Pons (tissue), 1 donor: ENCODE data around the gene CACNG5.

ENCODE experiments used
- DNase-seq: peaks from one replicate; pipeline ENCODE4 v3.0.0-alpha.2; 2016; ENCODE audit warnings: low spot score

The CACNG5 gene

DNA sequence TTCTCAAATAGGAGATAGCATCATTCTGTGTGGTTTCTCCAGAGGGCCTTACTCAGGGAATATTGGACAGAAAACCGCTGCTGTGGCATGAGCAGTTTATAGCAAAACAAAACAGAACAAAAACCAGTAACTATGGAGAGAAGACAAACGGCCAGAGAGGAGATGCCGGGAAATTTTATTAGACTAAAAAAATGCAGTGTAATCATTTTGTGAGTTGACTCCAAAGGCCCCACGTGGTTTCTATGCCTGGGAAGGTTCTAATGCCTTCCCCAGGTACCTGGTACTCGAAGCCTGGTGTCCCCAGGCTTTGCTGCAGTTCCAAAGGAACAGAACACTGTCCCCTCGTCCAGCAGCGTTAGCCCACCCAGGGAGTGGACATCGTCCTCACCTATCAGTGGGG is 12.9 kb upstream of the CACNG5 start:
- no peak for DNase-seq

DNA sequence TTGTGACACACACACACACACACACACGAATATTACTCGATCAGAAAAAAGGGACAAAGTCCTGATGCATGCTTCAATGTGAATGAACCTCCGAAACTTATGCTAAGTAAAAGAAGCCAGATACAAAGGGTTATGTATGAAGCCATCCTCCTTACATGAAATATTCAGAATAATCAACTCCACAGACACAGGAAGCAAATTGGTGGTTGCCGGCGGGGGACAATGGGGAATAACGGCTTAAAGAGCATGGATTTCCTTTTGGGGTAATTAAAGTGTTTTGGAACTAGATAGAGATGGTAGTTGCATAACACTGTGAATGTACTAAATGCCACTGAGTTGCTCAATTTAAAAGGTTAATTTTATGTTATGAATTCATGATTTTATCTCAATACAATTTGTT is 8.1 kb upstream of the CACNG5 start:
- no peak for DNase-seq

DNA sequence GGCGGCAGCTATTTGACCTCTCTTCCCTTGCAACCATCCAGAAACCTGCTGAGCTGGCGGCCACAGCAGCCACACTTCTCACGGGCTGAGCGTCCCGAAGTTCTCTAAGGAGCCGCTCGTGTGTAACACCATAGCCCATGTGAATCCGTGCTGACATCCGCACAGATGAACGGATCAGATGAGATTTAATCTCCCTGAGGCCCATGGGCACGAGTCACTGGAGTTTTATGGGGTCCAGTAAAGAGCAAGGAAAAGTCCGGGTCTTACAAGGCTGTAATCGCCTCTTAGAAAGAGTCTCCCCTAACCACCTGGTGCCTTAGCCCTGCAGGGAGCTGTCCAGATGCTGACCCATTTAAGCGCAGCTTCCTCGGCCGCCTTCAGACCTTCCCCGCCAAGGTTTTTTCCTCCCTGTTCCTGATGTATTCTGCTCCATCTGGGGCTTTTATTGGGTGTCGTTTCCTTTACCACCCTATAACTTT is 5.5 kb upstream of the CACNG5 start:
- DNase-seq: no peak

GRCh38 chr17:66829883-66830282 is 5.0 kb upstream of the CACNG5 start:
- DNase-seq: no peak

- DNase-seq: no peak
Observed at GRCh38 chr17:66830451-66830850, 4.5 kb upstream of the CACNG5 start.

- DNase-seq: no peak
Observed at GRCh38 chr17:66831383-66832210, 3.3 kb upstream of the CACNG5 start.

GRCh38 chr17:66833201-66833600 is 1.7 kb upstream of the CACNG5 start:
- no peak for DNase-seq

DNA sequence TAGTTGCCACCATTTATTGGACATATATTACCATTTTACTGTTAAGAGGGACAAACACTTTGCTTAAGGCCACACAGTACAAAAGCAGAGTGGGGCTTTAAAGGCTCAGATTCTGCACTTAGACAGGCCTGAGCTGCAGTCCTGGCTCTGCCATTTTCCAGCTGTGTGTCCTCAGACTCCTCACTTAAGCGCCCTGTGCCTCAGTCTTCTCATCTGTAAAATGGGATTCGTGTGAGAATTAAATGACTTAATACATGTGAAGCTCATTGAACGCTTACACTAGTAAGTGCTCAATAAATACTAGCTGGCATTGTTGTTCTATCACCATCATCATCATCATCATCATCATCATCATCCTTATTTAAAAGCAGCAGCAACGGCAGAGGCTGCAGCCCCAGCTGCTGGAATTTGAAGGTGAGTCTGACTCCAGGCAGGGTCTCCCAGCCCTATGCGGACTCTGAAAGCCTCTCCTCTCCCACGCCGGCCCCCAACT is 445 bp upstream of the CACNG5 start:
- no peak for DNase-seq

DNA sequence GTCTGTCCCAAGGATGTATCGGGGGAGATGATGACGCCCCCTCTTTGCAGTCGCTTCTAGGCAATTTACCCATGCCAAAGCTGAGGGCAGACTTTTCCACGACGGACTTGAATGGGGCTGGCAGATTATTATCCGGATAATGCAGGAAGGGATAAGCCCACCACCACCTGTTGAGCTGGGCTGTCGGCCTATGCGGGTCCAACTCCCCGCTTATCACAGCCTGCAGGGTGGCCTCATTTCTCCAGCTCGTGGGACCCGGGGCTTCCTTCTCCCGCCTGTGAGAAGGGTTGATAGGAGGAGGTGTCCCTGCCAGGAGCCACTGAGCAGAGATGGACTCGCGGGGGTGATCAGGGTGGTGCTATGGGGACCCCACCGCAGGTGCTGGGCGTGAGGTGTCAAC is 559 bp downstream of the CACNG5 start:
- no peak for DNase-seq

DNA sequence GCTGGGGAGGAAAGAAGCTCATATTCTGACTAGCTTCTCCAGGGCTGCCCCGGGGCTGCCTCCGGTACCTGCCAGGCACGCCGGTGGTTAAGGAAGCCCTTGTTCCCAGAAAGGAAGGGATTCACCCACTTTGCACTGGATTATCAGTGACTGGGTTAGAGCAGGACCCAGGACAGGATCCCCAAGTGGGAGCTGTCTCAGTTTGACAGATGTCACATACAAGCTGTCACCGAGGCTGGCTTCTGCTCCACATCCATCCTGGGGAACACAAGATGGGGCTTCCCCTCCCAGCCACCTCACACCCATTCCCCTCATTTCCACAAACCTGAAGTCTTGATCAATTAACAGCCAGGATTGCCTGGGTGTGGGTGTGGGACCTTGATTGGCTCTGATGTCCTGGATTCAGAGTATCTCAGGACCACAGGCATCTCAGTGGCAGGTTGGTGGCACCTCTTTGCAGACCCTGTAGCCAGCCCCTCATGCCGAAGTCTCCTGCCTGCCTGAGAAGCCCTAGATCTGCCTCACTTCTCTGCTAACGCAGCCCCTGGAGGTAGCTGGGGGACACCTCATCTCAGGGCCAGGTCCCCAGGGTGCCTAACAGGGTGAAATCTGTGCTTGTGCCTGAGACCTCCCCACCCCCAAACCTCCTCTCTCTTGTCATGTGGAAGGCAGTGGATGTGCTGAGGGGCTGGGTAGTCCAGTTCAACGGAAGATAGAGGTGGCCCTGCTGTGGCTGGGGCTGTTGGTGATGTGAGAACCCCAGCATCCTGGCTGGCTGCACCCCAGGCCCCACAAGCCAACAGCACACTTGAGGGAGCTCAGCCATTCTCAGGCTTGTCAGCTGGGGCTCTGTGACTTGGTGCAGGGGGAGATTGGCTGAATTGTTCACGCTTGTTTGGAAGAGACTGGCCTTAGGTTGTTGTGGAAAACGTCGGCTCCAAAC is 1.4 kb downstream of the CACNG5 start:
- DNase-seq: no peak

DNA sequence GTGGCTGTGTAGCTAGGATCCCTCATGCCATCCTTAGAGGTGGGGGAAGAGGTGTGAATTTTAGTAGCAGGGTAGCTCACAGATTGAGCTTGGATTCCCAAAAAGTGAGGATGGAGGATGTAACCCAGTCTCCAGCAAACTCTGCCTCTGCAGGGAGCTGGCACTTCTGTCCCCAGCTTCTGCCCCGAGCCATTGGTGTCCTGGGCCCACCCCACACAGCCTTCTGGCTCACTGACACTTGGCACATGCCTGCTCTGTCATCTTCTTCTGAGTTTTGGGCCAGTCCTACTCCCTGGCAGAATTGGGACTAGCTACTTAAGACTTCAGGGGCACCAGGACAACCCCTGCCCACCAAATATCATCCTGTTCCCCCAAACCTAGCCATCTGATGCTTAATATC is 2.3 kb downstream of the CACNG5 start:
- no peak for DNase-seq

GRCh38 chr17:66837885-66838665 is 3.2 kb downstream of the CACNG5 start:
- no peak for DNase-seq

DNA sequence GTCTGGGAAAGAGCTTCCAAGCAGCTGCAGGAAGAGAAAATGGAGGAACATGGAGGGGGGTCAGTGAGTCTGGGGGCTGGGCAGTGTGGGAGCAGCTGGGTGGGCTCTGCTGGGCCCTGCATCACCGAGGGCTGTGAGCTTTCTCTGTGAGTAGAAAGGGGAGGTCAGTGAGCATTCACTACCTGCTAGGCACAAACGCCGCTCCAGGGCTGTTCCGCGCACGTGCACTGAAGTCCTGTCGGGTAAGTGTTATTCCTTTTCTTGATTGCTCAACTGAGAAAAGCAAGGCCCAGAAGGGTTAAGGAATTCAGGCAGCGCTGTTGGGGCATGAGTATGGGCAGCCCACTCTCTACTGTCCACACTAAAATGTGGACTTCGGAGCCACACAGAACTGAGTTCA is 4.7 kb downstream of the CACNG5 start:
- no peak for DNase-seq

DNA sequence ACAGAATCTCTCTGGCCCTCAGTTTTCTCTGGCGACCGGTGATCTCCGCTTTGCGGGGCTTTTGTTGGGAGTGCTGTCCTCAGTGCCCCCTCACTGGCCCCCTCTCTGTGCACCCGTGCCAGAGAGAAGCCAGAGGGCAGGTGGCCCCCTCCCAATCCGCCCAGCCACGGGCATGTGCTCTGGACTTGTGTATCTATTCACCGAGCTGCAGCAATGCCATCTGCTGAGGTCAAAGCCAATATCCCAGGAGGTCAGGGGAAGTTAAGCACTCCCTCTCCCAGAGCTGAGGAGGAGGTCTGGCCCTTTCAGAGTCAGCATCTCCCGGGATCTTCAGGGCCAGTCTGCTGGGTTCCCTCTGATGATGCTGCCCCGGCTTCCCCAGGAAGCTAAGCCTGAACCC is 5.1 kb downstream of the CACNG5 start:
- no peak for DNase-seq

- DNase-seq: no peak
Observed at GRCh38 chr17:66841328-66841727, 6.4 kb downstream of the CACNG5 start.

- no peak for DNase-seq
Observed at GRCh38 chr17:66841744-66842143, 6.8 kb downstream of the CACNG5 start.

DNA sequence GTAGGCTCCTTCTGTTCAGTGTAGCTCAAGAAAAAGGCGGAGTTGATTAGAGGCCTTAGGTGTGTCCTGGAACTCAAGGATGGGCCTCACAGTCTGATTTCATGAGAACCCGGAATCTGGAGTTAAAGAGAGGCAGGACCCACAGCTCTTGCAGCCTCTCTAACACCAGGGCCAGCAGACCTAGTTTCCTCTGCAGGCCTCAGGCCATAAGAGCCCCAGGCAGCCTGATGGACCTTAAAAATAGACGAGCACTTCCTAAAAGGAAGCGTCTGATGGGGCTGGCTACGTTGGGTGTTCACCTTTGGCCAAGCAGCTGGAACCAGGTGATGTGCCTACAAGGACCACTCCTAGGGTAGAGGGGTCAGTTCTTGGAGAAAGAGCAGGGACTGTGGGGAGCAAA is 7.6 kb downstream of the CACNG5 start:
- no peak for DNase-seq

- DNase-seq: no peak
Observed at GRCh38 chr17:66842959-66843358, 8.0 kb downstream of the CACNG5 start.

- DNase-seq: no peak
Observed at GRCh38 chr17:66843627-66844026, 8.7 kb downstream of the CACNG5 start.

- no peak for DNase-seq
Observed at GRCh38 chr17:66847704-66848103, 12.8 kb downstream of the CACNG5 start.

- no peak for DNase-seq
Observed at GRCh38 chr17:66848496-66848895, 13.6 kb downstream of the CACNG5 start.

DNA sequence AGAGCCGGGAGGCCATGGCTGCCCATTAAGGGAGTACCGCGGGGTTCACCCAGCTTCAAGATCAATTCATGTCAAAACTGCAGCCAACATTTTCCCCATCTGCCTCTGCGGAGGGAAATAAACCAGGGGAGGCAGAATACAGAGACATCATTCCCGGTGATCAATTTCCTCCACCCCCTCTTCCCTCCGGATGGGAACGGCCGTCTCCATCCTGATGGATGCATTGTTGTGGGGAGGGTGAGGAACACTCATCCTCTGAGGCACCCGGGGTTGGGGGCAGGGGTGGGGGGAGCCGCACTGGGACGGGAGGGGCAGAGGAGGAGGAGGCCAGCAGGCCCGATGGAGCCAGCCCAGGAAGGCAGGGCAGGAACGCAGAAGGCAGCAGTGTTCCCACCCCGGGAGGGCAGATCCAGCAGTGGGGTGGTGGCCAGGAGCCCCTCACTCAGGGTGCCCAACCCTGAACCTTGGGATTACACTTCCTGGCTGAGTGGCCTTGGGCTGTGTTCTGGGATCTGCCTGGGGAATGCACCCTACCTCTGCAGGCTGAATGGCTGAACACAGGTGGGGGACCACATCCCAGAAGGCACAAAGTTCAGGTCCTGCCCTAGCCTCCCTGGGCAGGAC is 14.2 kb downstream of the CACNG5 start:
- DNase-seq: no peak
